ENCODE results near the gene CCDC192. TPM values are rescaled to one million over a fixed set of nuclear protein-coding genes. Genes with fewer than 3 reads are reported as not detected.
"Not testable (repeated sequence)": the region's sequence is repeated elsewhere in the genome, so short reads cannot be mapped to it uniquely, and the experiment has no call there.

CCDC192 gene
- polyA plus RNA-seq, 3 donors, result not detected

DNA sequence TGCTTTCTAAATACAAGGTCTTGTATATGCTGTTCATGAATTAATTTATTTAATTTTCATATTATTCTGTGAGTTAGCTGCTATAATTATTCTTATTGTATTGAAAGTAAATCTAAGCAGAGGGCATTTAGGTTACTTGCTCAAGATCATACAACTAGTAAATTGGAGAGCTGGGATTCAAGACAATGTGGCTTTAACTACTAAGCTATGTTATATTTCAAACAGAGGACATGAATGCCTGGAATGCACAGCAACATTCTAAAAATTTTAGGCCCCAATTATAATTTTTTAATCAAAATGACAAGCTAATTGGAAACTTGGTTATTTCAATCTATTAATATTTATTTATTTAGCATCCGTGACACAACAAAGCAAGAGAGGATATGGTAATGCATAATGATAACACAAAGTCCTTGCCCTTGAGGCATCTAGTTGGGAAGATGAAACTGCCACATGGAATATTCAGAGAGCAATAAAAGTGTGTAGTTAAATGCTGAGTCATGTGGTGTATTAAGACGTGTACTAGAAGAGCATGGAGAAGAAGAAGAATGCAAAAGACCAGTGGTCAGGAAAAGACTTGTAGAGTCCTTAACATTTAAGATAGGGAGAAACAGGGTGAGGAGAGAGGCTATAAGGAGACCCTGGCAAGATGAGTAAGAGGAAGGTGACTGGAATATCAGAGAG is 29.9 kb upstream of the CCDC192 start:
- DNase-seq, result no peak
- TF ChIP-seq, protein P1, sequence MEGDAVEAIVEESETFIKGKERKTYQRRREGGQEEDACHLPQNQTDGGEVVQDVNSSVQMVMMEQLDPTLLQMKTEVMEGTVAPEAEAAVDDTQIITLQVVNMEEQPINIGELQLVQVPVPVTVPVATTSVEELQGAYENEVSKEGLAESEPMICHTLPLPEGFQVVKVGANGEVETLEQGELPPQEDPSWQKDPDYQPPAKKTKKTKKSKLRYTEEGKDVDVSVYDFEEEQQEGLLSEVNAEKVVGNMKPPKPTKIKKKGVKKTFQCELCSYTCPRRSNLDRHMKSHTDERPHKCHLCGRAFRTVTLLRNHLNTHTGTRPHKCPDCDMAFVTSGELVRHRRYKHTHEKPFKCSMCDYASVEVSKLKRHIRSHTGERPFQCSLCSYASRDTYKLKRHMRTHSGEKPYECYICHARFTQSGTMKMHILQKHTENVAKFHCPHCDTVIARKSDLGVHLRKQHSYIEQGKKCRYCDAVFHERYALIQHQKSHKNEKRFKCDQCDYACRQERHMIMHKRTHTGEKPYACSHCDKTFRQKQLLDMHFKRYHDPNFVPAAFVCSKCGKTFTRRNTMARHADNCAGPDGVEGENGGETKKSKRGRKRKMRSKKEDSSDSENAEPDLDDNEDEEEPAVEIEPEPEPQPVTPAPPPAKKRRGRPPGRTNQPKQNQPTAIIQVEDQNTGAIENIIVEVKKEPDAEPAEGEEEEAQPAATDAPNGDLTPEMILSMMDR (IDR thresholded peaks at IDR 0.05), result no peak
- no peaks in the 10 kb centered on the region for H3K79me2 ChIP-seq (ENCODE audit: insufficient read depth, low read length)
- no peaks in the 10 kb centered on the region for H3K36me3 ChIP-seq (replicated peaks in 1 of 2; ENCODE audit: control insufficient read depth in 1 of 2, insufficient read depth in 2 of 2, low read length in 2 of 2)
- H4K20me1 ChIP-seq (ENCODE audit: insufficient read depth, low read length), result no peaks in the 10 kb centered on the region
- no peaks in the 10 kb centered on the region for H3K4me1 ChIP-seq (ENCODE audit: control insufficient read depth in 1 of 2, insufficient read depth in 2 of 2, low read length in 2 of 2)
- Mint-ChIP-seq H3K4me3 (no peak overlapping the region), H3K36me3 (no peaks in the 10 kb centered on the region), H3K9me3 (peaks cover 0 to 12% (median 5%) of the 10 kb centered on the region in 7 donors), H3K27ac (no peak overlapping the region), H3K27me3 (ENCODE audit: low read depth in 3 of 3) (peaks cover 0 to 2% (median 0%) of the 10 kb centered on the region in 3 donors), H3K4me1 (no peaks in the 10 kb centered on the region)
- no peak overlapping the region for H3K4me2 ChIP-seq (replicated peaks; ENCODE audit: extremely low read depth, low read length, poor library complexity, severe bottlenecking)
- H3K9ac ChIP-seq (ENCODE audit: insufficient read depth, low read length, poor library complexity, severe bottlenecking), result no peak overlapping the region
- no peak overlapping the region for H3K27ac ChIP-seq (ENCODE audit: low read depth in 1 of 2, low read length in 2 of 2)
- 14% methylated on average over 1 of the region's 2 CpGs for WGBS (ENCODE audit: insufficient coverage)
- intact Hi-C loops (cut with micrococcal nuclease), result no loop called here
- no peak overlapping the region for H3K4me3 ChIP-seq (replicated peaks in 1 of 3; ENCODE audit: low read depth in 2 of 3, low read length in 3 of 3)
- no peaks in the 10 kb centered on the region for H3K9me3 ChIP-seq (replicated peaks in 1 of 2; ENCODE audit: control insufficient read depth in 1 of 2, insufficient read depth in 1 of 2, low read length in 2 of 2)
- H3K27me3 ChIP-seq (ENCODE audit: control insufficient read depth in 2 of 2, insufficient read depth in 2 of 2, low read length in 2 of 2), result no peaks in the 10 kb centered on the region
- no peak overlapping the region for H2AFZ ChIP-seq (ENCODE audit: insufficient read depth, low read depth, low read length, poor library complexity, severe bottlenecking)

DNA sequence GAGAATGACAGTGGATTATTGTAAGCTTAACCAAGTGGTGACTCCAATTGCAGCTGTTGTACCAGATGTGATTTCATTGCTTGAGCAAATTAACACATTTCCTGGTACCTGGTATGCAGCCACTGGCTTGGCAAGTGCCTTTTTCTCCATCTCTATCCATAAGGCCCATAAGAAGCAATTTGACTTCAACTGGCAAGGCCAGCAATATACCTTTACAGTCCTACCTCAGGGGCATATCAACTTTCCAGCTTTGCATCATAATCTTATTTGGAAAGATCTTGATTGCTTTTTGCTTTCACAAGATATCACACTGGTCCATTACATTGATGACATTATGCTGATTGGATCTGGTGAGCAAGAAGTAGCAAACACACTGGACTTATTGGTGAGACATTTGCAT is 26.2 kb upstream of the CCDC192 start:
- H3K9me3 ChIP-seq (replicated peaks in 1 of 2; ENCODE audit: control insufficient read depth in 1 of 2, insufficient read depth in 1 of 2, low read length in 2 of 2); H3K27me3 ChIP-seq (ENCODE audit: control insufficient read depth in 2 of 2, insufficient read depth in 2 of 2, low read length in 2 of 2); H3K4me2 ChIP-seq (replicated peaks; ENCODE audit: extremely low read depth, low read length, poor library complexity, severe bottlenecking); intact Hi-C loops (cut with micrococcal nuclease); H3K36me3 ChIP-seq (replicated peaks in 1 of 2; ENCODE audit: control insufficient read depth in 1 of 2, insufficient read depth in 2 of 2, low read length in 2 of 2); H3K27ac ChIP-seq (ENCODE audit: low read depth in 1 of 2, low read length in 2 of 2); DNase-seq; H3K79me2 ChIP-seq (ENCODE audit: insufficient read depth, low read length); H4K20me1 ChIP-seq (ENCODE audit: insufficient read depth, low read length); H3K4me3 ChIP-seq (replicated peaks in 1 of 3; ENCODE audit: low read depth in 2 of 3, low read length in 3 of 3); H3K36me3 Mint-ChIP-seq; H2AFZ ChIP-seq (ENCODE audit: insufficient read depth, low read depth, low read length, poor library complexity, severe bottlenecking); H3K27me3 Mint-ChIP-seq (ENCODE audit: low read depth in 3 of 3); H3K27ac Mint-ChIP-seq; H3K4me3 Mint-ChIP-seq; H3K4me1 Mint-ChIP-seq; H3K9ac ChIP-seq (ENCODE audit: insufficient read depth, low read length, poor library complexity, severe bottlenecking); H3K4me1 ChIP-seq (ENCODE audit: control insufficient read depth in 1 of 2, insufficient read depth in 2 of 2, low read length in 2 of 2): not testable (repeated sequence)
- peaks cover 0 to 12% (median 4%) of the 10 kb centered on the region in 7 donors for H3K9me3 Mint-ChIP-seq

DNA sequence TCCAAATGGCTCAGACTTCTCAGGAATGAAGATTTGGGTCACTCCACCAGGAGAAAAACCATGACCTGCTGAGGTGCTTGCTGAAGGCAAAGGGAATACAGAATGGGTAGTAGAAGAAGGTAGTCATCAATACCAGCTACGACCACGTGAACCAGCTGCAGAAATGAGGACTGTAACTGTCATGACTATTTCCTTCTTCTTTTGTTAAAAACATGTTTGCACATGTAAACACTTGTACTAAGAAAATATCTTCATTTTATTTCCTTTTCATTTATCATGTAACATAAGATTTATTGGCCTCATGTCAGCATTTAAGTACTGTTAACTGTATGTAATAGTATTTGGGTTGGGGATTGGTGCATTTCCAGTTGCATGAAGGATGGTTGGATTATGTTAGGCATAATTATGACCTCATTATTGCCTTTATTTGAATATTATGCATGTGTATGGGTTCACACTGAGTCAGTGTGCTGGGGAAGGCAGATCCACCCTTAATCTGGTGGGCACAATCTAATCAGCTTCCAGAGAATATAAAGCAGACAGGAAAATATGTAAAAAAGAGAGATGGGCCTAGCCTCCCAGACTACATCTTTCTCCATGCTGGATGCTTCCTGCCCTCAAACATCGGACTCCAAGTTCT is 23.4 kb upstream of the CCDC192 start:
- H3K27ac Mint-ChIP-seq; H3K4me1 Mint-ChIP-seq; H3K9me3 ChIP-seq (replicated peaks in 1 of 2; ENCODE audit: control insufficient read depth in 1 of 2, insufficient read depth in 1 of 2, low read length in 2 of 2); H3K4me3 ChIP-seq (replicated peaks in 1 of 3; ENCODE audit: low read depth in 2 of 3, low read length in 3 of 3); H3K27me3 ChIP-seq (ENCODE audit: control insufficient read depth in 2 of 2, insufficient read depth in 2 of 2, low read length in 2 of 2); intact Hi-C loops (cut with micrococcal nuclease); H3K4me2 ChIP-seq (replicated peaks; ENCODE audit: extremely low read depth, low read length, poor library complexity, severe bottlenecking); H4K20me1 ChIP-seq (ENCODE audit: insufficient read depth, low read length); H3K27ac ChIP-seq (ENCODE audit: low read depth in 1 of 2, low read length in 2 of 2); DNase-seq; H3K9ac ChIP-seq (ENCODE audit: insufficient read depth, low read length, poor library complexity, severe bottlenecking); H3K27me3 Mint-ChIP-seq (ENCODE audit: low read depth in 3 of 3); H3K36me3 ChIP-seq (replicated peaks in 1 of 2; ENCODE audit: control insufficient read depth in 1 of 2, insufficient read depth in 2 of 2, low read length in 2 of 2); H3K36me3 Mint-ChIP-seq; H3K4me1 ChIP-seq (ENCODE audit: control insufficient read depth in 1 of 2, insufficient read depth in 2 of 2, low read length in 2 of 2); H3K4me3 Mint-ChIP-seq; H2AFZ ChIP-seq (ENCODE audit: insufficient read depth, low read depth, low read length, poor library complexity, severe bottlenecking); H3K79me2 ChIP-seq (ENCODE audit: insufficient read depth, low read length): not testable (repeated sequence)
- H3K9me3 Mint-ChIP-seq, result peaks cover 0 to 12% (median 5%) of the 10 kb centered on the region in 7 donors
- WGBS (ENCODE audit: insufficient coverage), result no CpG with 5 or more reads among the region's 3 CpGs
